OCI-LY3 (cell line): ENCODE data around the gene CDRT15.

Experiments used
- EZH2phosphoT487 ChIP-seq: fragments of 200-600 bp; shearing (Covaris generic); IDR thresholded peaks from 2 replicates; pipeline ENCODE4 v1.6.1; 2018; ENCODE audit warnings: antibody characterized with exemption, mixed run types, low read depth
- TF ChIP-seq, protein P1 (sequence below): fragments of 200-600, 300-600 bp; sonication (generic); IDR thresholded peaks from 2 replicates; pipeline ENCODE4 v1.5.1; 2014; ENCODE audit warnings: antibody characterized with exemption, low read length, low read depth

DNA sequence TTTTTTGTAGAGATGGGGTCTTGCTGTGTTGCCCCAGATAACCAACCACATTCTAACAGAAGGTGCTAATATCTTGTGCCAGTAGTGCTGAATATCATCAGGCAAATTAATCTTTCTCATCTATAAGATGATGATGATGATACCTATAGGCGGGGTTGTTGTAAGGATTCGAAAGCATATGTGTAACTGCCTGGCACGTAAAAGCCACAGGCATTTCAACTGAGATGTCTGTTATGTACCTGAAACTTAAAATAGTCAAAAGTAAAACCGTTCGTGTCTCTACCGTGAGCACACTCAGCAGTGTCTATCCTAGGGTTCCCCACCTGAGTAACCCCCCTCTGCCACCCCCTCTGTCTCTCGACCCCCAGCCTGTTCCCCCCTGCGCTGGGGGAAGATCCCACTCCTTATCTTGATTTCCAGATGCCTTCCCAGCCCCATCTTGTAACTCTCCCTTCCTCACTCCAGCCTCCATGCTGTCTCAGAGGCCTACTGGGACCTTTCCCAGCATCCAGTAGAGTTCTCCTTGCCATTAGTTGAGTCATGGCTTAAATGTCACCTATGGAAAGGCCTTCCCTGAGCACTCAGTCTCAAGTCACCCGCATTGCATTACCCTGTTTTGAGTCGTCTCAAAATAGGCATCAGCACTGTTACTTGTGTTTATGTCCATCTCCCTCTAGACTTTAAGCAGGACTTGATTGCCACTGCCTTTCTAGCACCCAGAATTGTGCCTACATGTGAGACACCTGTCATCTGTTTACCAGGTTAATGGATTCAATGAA lies 34.1 kb downstream of the CDRT15 start:
- TF ChIP-seq, protein P1, sequence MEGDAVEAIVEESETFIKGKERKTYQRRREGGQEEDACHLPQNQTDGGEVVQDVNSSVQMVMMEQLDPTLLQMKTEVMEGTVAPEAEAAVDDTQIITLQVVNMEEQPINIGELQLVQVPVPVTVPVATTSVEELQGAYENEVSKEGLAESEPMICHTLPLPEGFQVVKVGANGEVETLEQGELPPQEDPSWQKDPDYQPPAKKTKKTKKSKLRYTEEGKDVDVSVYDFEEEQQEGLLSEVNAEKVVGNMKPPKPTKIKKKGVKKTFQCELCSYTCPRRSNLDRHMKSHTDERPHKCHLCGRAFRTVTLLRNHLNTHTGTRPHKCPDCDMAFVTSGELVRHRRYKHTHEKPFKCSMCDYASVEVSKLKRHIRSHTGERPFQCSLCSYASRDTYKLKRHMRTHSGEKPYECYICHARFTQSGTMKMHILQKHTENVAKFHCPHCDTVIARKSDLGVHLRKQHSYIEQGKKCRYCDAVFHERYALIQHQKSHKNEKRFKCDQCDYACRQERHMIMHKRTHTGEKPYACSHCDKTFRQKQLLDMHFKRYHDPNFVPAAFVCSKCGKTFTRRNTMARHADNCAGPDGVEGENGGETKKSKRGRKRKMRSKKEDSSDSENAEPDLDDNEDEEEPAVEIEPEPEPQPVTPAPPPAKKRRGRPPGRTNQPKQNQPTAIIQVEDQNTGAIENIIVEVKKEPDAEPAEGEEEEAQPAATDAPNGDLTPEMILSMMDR = no peak
- TF ChIP-seq EZH2phosphoT487 = no peak
